Measurements from ENCODE around the gene PI4KA.
"Not testable (repeated sequence)": the region's sequence is repeated elsewhere in the genome, so short reads cannot be mapped to it uniquely, and the experiment has no call there.

Gene PI4KA

GRCh38 chr22:20746431-20747189, 112.0 kb downstream of the PI4KA start:
- no peak for DNase-seq

- no peak for DNase-seq
Measured at GRCh38 chr22:20745119-20745518, 113.5 kb downstream of the PI4KA start.

GRCh38 chr22:20744456-20744855, 114.2 kb downstream of the PI4KA start:
- no peak for DNase-seq

GRCh38 chr22:20742764-20743163, 115.8 kb downstream of the PI4KA start:
- no peak for DNase-seq

GRCh38 chr22:20741634-20742581, 116.7 kb downstream of the PI4KA start:
- peak; percentile 51 for DNase-seq

- DNase-seq = no peak
Measured at GRCh38 chr22:20741008-20741633, 117.5 kb downstream of the PI4KA start.

- no peak for DNase-seq
Measured at GRCh38 chr22:20740222-20740951, 118.2 kb downstream of the PI4KA start.

- no peak for DNase-seq
Measured at GRCh38 chr22:20738394-20739089, 120.1 kb downstream of the PI4KA start.

GRCh38 chr22:20736891-20737290, 121.7 kb downstream of the PI4KA start:
- DNase-seq = not testable (repeated sequence)

GRCh38 chr22:20735356-20736162, 123.1 kb downstream of the PI4KA start:
- not testable (repeated sequence) for DNase-seq

GRCh38 chr22:20732431-20732830, 126.2 kb downstream of the PI4KA start:
- DNase-seq = not testable (repeated sequence)

- DNase-seq = peak; percentile 90
Measured at GRCh38 chr22:20729194-20729593, 129.4 kb downstream of the PI4KA start.

- peak; percentile 61 for DNase-seq
Measured at GRCh38 chr22:20728523-20729190, 130.0 kb downstream of the PI4KA start.

- no peak for DNase-seq
Measured at GRCh38 chr22:20727118-20728015, 131.2 kb downstream of the PI4KA start.

- DNase-seq = no peak
Measured at GRCh38 chr22:20725987-20726558, 132.5 kb downstream of the PI4KA start.

- no peak for DNase-seq
Measured at GRCh38 chr22:20724676-20725454, 133.7 kb downstream of the PI4KA start.

GRCh38 chr22:20721409-20722218, 137.0 kb downstream of the PI4KA start:
- no peak for DNase-seq
